ENCODE results near the gene ZMYND8. TPM values are rescaled to one million over a fixed set of nuclear protein-coding genes. Genes with fewer than 3 reads are reported as not detected.
"Not testable (repeated sequence)": the region's sequence is repeated elsewhere in the genome, so short reads cannot be mapped to it uniquely, and the experiment has no call there.

Gene ZMYND8
- total and polyA plus RNA-seq, 3 donors from 2014 or later, result 30.4 to 102 (median 87.2) TPM

GRCh38 chr20:47309806-47310426 lies 46.6 kb downstream of the ZMYND8 start:
- TF ChIP-seq, protein P1, sequence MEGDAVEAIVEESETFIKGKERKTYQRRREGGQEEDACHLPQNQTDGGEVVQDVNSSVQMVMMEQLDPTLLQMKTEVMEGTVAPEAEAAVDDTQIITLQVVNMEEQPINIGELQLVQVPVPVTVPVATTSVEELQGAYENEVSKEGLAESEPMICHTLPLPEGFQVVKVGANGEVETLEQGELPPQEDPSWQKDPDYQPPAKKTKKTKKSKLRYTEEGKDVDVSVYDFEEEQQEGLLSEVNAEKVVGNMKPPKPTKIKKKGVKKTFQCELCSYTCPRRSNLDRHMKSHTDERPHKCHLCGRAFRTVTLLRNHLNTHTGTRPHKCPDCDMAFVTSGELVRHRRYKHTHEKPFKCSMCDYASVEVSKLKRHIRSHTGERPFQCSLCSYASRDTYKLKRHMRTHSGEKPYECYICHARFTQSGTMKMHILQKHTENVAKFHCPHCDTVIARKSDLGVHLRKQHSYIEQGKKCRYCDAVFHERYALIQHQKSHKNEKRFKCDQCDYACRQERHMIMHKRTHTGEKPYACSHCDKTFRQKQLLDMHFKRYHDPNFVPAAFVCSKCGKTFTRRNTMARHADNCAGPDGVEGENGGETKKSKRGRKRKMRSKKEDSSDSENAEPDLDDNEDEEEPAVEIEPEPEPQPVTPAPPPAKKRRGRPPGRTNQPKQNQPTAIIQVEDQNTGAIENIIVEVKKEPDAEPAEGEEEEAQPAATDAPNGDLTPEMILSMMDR (IDR thresholded peaks at IDR 0.05), result no peak
- no peak for TF ChIP-seq POLR2A (IDR thresholded peaks at IDR 0.05)
- WGBS, 2 donors, result 50 to 55% methylated on average over 11 of the region's 11 CpGs
- Histone ChIP-seq H3K9me3 (no peaks in the 10 kb centered on the region), H3K36me3 (ENCODE audit: low read depth, missing control alignments) (no peaks in the 10 kb centered on the region), H3K4me3 (no peak overlapping the region), H3K4me1 (peaks cover 35% of the 10 kb centered on the region), H3K27ac (peak overlapping the region; percentile 52 to 72), H3K27me3 (no peaks in the 10 kb centered on the region)
- intact Hi-C loops (cut with DNase I; ENCODE audit: low total_unique reads), result no loop called here
- peak; percentile 50 for DNase-seq

DNA sequence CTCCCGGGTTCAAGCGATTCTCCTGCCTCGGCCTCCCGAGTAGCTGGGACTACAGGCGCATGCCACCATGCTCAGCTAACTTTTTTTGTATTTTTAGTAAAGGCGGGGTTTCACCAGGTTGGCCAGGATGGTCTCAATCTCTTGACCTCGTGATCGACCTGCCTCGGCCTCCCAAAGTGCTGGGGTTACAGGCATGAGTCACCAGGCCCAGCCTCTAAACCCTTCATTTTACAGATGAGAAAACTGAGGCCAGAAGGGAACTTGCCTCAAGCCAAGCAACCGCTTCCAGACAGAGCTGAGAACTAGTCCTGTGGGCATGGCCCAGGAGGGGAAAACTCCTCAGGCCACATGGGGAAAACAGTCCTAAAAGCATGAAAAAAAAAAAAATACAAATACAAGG lies 47.1 kb downstream of the ZMYND8 start:
- H3K9me3 ChIP-seq, result no peaks in the 10 kb centered on the region
- no peaks in the 10 kb centered on the region for H3K27me3 ChIP-seq
- no peaks in the 10 kb centered on the region for H3K36me3 ChIP-seq (ENCODE audit: low read depth, missing control alignments)
- no peak for DNase-seq
- TF ChIP-seq POLR2A (IDR thresholded peaks at IDR 0.05), result no peak
- TF ChIP-seq, protein P1 (IDR thresholded peaks at IDR 0.05), result no peak
- H3K27ac ChIP-seq, result peak overlapping the region; percentile 52 to 72
- no peak overlapping the region for H3K4me3 ChIP-seq
- H3K4me1 ChIP-seq, result peaks cover 38% of the 10 kb centered on the region
- WGBS, 2 donors, result 87 to 91% methylated on average over 10 of the region's 10 CpGs
- intact Hi-C loops (cut with DNase I; ENCODE audit: low total_unique reads), result no loop called here

GRCh38 chr20:47307569-47307968 lies 48.9 kb downstream of the ZMYND8 start:
- H3K27ac ChIP-seq; H3K27me3 ChIP-seq; H3K4me3 ChIP-seq; H3K36me3 ChIP-seq (ENCODE audit: low read depth, missing control alignments); H3K9me3 ChIP-seq; intact Hi-C loops (cut with DNase I; ENCODE audit: low total_unique reads); DNase-seq: not testable (repeated sequence)
- WGBS, 2 donors, result 95 to 96% methylated on average over 9 of the region's 9 CpGs
- H3K4me1 ChIP-seq, result peaks cover 50% of the 10 kb centered on the region

DNA sequence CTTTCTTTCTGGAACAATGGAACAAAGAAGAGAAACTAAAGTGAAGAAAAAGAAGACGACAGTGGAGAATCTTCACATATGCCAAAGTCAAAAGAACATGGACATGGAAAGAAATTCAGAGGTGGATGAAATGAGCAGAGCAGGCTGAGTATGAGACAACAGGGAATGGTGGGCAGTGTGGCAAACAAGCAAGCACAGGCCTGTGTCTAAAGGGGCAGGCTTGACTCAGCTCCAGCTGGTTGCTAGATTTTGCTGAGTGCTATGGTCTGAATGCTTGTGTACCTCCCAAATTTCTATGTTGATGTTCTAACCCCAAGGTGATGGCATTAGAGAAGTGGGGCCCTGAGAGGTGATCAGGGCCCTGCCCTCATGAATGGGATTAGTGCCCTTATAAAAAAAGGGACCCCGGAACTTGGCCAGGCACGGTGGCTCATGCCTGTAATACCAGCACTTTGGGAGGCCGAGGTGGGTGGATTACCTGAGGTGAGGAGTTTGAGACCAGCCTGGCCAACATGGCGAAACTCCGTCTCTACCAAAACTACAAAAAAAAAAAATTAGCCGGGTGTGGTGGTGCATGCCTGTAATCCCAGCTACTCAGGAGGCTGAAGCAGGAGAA lies 49.6 kb downstream of the ZMYND8 start:
- H3K9me3 ChIP-seq, result no peaks in the 10 kb centered on the region
- H3K27ac ChIP-seq, result peak overlapping the region; percentile 21 to 37
- DNase-seq, result no peak
- H3K4me1 ChIP-seq, result peaks cover 50% of the 10 kb centered on the region
- TF ChIP-seq, protein P1 (IDR thresholded peaks at IDR 0.05), result no peak
- TF ChIP-seq POLR2A (IDR thresholded peaks at IDR 0.05), result no peak
- no peaks in the 10 kb centered on the region for H3K27me3 ChIP-seq
- no peak overlapping the region for H3K4me3 ChIP-seq
- no peaks in the 10 kb centered on the region for H3K36me3 ChIP-seq (ENCODE audit: low read depth, missing control alignments)
- 91 to 93% methylated on average over 7 of the region's 7 CpGs for WGBS, 2 donors
- intact Hi-C loops (cut with DNase I; ENCODE audit: low total_unique reads), result no loop called here

GRCh38 chr20:47306095-47306494 lies 50.4 kb downstream of the ZMYND8 start:
- Histone ChIP-seq H3K36me3 (ENCODE audit: low read depth, missing control alignments) (no peaks in the 10 kb centered on the region), H3K27ac (peak overlapping the region; percentile 21 to 37), H3K9me3 (no peaks in the 10 kb centered on the region), H3K27me3 (no peaks in the 10 kb centered on the region), H3K4me1 (peaks cover 50% of the 10 kb centered on the region), H3K4me3 (no peak overlapping the region)
- intact Hi-C loops (cut with DNase I; ENCODE audit: low total_unique reads), result no loop called here
- no peak for DNase-seq
- WGBS, 2 donors, result 92 to 96% methylated on average over 8 of the region's 8 CpGs
- TF ChIP-seq POLR2A (IDR thresholded peaks at IDR 0.05), result no peak
- TF ChIP-seq, protein P1 (IDR thresholded peaks at IDR 0.05), result no peak

Data from testis (tissue), 3 donors.